Hypothalamus (tissue), 51 donors: ENCODE results near the gene COMMD2.

Experiments
- DNase-seq, 51 donors: peaks; one replicate each; lab custom pipeline; 2025; lab: John Stamatoyannopoulos, UW

Gene COMMD2

GRCh38 chr3:149705416-149705815, 46.9 kb downstream of the COMMD2 start:
- no peak for DNase-seq

- DNase-seq, result peak in 1 of 51 donors; percentile 2
Measured at GRCh38 chr3:149703466-149703865, 48.8 kb downstream of the COMMD2 start.

GRCh38 chr3:149702691-149703441, 49.4 kb downstream of the COMMD2 start:
- DNase-seq, result peak in 1 of 51 donors; percentile 5

- DNase-seq, result no peak
Measured at GRCh38 chr3:149701977-149702350, 50.3 kb downstream of the COMMD2 start.

GRCh38 chr3:149701206-149701976, 50.9 kb downstream of the COMMD2 start:
- DNase-seq, result no peak
